Glutamatergic neuron (in vitro differentiated cells): ENCODE measurements around the gene EFCAB6. TPM values are rescaled to one million over a fixed set of nuclear protein-coding genes. Genes with fewer than 3 reads are reported as not detected.

Experiments
- DNase-seq: peaks from one replicate; pipeline ENCODE4 v3.0.0; 2022
- H3K27ac Mint-ChIP-seq: one replicate; pipeline ENCODE4 v1.8.0; 2020; ENCODE audit warnings: mild to moderate bottlenecking, mixed read lengths, inconsistent platforms; ENCODE audit not compliant: unreplicated experiment
- H3K27me3 Mint-ChIP-seq: one replicate; pipeline ENCODE4 v1.8.0; 2020; ENCODE audit warnings: mild to moderate bottlenecking, moderate library complexity, mixed read lengths, inconsistent platforms; ENCODE audit not compliant: unreplicated experiment
- H3K36me3 Mint-ChIP-seq: one replicate; pipeline ENCODE4 v1.8.0; 2020; ENCODE audit warnings: mild to moderate bottlenecking, mixed read lengths, inconsistent platforms; ENCODE audit not compliant: unreplicated experiment
- H3K4me1 Mint-ChIP-seq: one replicate; pipeline ENCODE4 v1.8.0; 2020; ENCODE audit warnings: mild to moderate bottlenecking, low read depth, mixed read lengths, inconsistent platforms; ENCODE audit not compliant: unreplicated experiment
- H3K4me3 Mint-ChIP-seq: one replicate; pipeline ENCODE4 v1.8.0; 2020; ENCODE audit warnings: mild to moderate bottlenecking, mixed read lengths, inconsistent platforms; ENCODE audit not compliant: unreplicated experiment
- H3K9me3 Mint-ChIP-seq: one replicate; pipeline ENCODE4 v1.8.0; 2020; ENCODE audit warnings: mild to moderate bottlenecking, moderate library complexity, mixed read lengths, inconsistent platforms; ENCODE audit not compliant: unreplicated experiment
- total RNA-seq: library from RNA; stranded (reverse); fragmentation: NEBNext Ultra II Directional; extraction: Animal tissue kit (Norgen Biotek cat#: 25700); gene quantifications from one replicate; pipeline ENCODE4 v1.2.1, GENCODE V29; 2021; ENCODE audit not compliant: unreplicated experiment
- TF ChIP-seq, protein P1 (sequence below): fragments of 200-600 bp; sonication (generic); IDR thresholded peaks from one replicate; pipeline ENCODE4 v1.5.0; 2021; ENCODE audit not compliant: partially characterized antibody, unreplicated experiment

EFCAB6 gene
- total RNA-seq, 1 donor from 2014 or later = 0.96 TPM

- no peaks in the 10 kb centered on the region for H3K9me3 Mint-ChIP-seq
- no peaks in the 10 kb centered on the region for H3K36me3 Mint-ChIP-seq
- no peak overlapping the region for H3K27ac Mint-ChIP-seq
- TF ChIP-seq, protein P1, sequence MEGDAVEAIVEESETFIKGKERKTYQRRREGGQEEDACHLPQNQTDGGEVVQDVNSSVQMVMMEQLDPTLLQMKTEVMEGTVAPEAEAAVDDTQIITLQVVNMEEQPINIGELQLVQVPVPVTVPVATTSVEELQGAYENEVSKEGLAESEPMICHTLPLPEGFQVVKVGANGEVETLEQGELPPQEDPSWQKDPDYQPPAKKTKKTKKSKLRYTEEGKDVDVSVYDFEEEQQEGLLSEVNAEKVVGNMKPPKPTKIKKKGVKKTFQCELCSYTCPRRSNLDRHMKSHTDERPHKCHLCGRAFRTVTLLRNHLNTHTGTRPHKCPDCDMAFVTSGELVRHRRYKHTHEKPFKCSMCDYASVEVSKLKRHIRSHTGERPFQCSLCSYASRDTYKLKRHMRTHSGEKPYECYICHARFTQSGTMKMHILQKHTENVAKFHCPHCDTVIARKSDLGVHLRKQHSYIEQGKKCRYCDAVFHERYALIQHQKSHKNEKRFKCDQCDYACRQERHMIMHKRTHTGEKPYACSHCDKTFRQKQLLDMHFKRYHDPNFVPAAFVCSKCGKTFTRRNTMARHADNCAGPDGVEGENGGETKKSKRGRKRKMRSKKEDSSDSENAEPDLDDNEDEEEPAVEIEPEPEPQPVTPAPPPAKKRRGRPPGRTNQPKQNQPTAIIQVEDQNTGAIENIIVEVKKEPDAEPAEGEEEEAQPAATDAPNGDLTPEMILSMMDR = no peak
- H3K27me3 Mint-ChIP-seq = peaks cover 10% of the 10 kb centered on the region
- no peak overlapping the region for H3K4me3 Mint-ChIP-seq
- H3K4me1 Mint-ChIP-seq = peaks cover 7% of the 10 kb centered on the region
- no peak for DNase-seq
These were observed 8.0 kb upstream of the EFCAB6 start for GRCh38 chr22:43819931-43820640.

GRCh38 chr22:43819421-43819921 is 7.4 kb upstream of the EFCAB6 start:
- H3K4me1 Mint-ChIP-seq = peaks cover 2% of the 10 kb centered on the region
- H3K9me3 Mint-ChIP-seq = no peaks in the 10 kb centered on the region
- H3K4me3 Mint-ChIP-seq = no peak overlapping the region
- H3K27ac Mint-ChIP-seq = no peak overlapping the region
- DNase-seq = no peak
- H3K27me3 Mint-ChIP-seq = peaks cover 10% of the 10 kb centered on the region
- H3K36me3 Mint-ChIP-seq = no peaks in the 10 kb centered on the region
- TF ChIP-seq, protein P1 = no peak

GRCh38 chr22:43818981-43819380 is 6.9 kb upstream of the EFCAB6 start:
- H3K4me1 Mint-ChIP-seq = no peaks in the 10 kb centered on the region
- TF ChIP-seq, protein P1 = no peak
- no peak overlapping the region for H3K27ac Mint-ChIP-seq
- H3K4me3 Mint-ChIP-seq = no peak overlapping the region
- no peaks in the 10 kb centered on the region for H3K9me3 Mint-ChIP-seq
- H3K36me3 Mint-ChIP-seq = no peaks in the 10 kb centered on the region
- peaks cover 10% of the 10 kb centered on the region for H3K27me3 Mint-ChIP-seq
- no peak for DNase-seq

DNA sequence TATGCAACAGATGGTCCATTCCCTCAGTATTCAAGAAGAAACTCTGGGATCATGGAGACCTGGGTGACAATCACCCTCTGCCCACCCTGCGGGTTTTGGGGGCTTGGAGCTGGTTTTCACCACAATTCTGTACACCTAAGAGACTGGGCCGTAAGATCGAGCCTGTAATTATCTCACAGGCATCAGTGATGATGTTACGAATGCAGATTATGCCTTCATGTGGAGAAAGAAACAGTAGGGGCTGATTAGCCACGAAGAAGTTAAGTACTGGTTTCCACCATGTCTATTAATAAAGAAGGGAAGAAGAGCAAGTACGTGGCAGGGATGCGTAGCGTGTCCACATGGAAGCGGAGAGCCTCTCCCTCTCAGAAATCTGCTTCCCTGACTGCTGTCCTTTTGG is 5.3 kb upstream of the EFCAB6 start:
- no peaks in the 10 kb centered on the region for H3K36me3 Mint-ChIP-seq
- H3K4me1 Mint-ChIP-seq = no peaks in the 10 kb centered on the region
- no peak overlapping the region for H3K27ac Mint-ChIP-seq
- H3K4me3 Mint-ChIP-seq = no peak overlapping the region
- peaks cover 8% of the 10 kb centered on the region for H3K27me3 Mint-ChIP-seq
- TF ChIP-seq, protein P1 = no peak
- no peak for DNase-seq
- H3K9me3 Mint-ChIP-seq = no peaks in the 10 kb centered on the region

GRCh38 chr22:43814264-43814663 is 2.2 kb upstream of the EFCAB6 start:
- no peak overlapping the region for H3K4me3 Mint-ChIP-seq
- no peak for DNase-seq
- H3K27ac Mint-ChIP-seq = no peak overlapping the region
- no peaks in the 10 kb centered on the region for H3K36me3 Mint-ChIP-seq
- no peaks in the 10 kb centered on the region for H3K9me3 Mint-ChIP-seq
- no peaks in the 10 kb centered on the region for H3K27me3 Mint-ChIP-seq
- no peaks in the 10 kb centered on the region for H3K4me1 Mint-ChIP-seq
- TF ChIP-seq, protein P1 = no peak
